H9 (cell line): ENCODE data around the gene RHOU. TPM values are rescaled to one million over a fixed set of nuclear protein-coding genes. Genes with fewer than 3 reads are reported as not detected.

ENCODE experiments used
- DNase-seq: peaks from one replicate; pipeline ENCODE4 v3.0.0-alpha.2; 2017
- H2AFZ ChIP-seq: one replicate; pipeline ENCODE4 v1.6.1; 2013; ENCODE audit warnings: mild to moderate bottlenecking, low read length, control low read depth, moderate library complexity
- H2AK5ac ChIP-seq: 2 replicates; pipeline ENCODE4 v1.6.1; 2013; ENCODE audit warnings: low read length, control low read depth, mixed read lengths; ENCODE audit not compliant: insufficient read length
- H2BK120ac ChIP-seq: one replicate; pipeline ENCODE4 v1.6.1; 2013; ENCODE audit warnings: low read depth, mild to moderate bottlenecking, low read length, control low read depth, inconsistent platforms; ENCODE audit not compliant: poor library complexity, severe bottlenecking
- H2BK12ac ChIP-seq: 2 replicates; pipeline ENCODE4 v1.6.1; 2013; ENCODE audit warnings: low read length, control low read depth, mixed read lengths, low read depth; ENCODE audit not compliant: insufficient read length
- H2BK15ac ChIP-seq: 2 replicates; pipeline ENCODE4 v1.6.1; 2013; ENCODE audit warnings: low read depth, low read length, control low read depth
- H2BK20ac ChIP-seq: one replicate; pipeline ENCODE4 v1.6.1; 2013; ENCODE audit warnings: low read depth, mild to moderate bottlenecking, low read length, control low read depth, inconsistent platforms; ENCODE audit not compliant: poor library complexity, severe bottlenecking
- H2BK5ac ChIP-seq: 2 replicates; pipeline ENCODE4 v1.6.1; 2013; ENCODE audit warnings: low read length, control low read depth, mixed read lengths; ENCODE audit not compliant: insufficient read length
- H3K14ac ChIP-seq: 2 replicates; pipeline ENCODE4 v1.6.1; 2013; ENCODE audit warnings: low read length, control low read depth; ENCODE audit not compliant: insufficient read depth
- H3K18ac ChIP-seq: 2 replicates; pipeline ENCODE4 v1.6.1; 2013; ENCODE audit warnings: low read depth, mild to moderate bottlenecking, mixed read lengths, low read length, control low read depth; ENCODE audit not compliant: insufficient read length
- H3K23ac ChIP-seq: 2 replicates; pipeline ENCODE4 v1.6.1; 2013; ENCODE audit warnings: low read length, control low read depth, mixed read lengths, low read depth; ENCODE audit not compliant: insufficient read length
- H3K23me2 ChIP-seq: 2 replicates; pipeline ENCODE4 v1.6.1; 2013; ENCODE audit warnings: low read depth, mild to moderate bottlenecking, mixed read lengths, low read length, control low read depth; ENCODE audit not compliant: insufficient read length, poor library complexity, severe bottlenecking
- H3K27ac ChIP-seq: 2 replicates; pipeline ENCODE4 v1.5.1; 2013; ENCODE audit warnings: low read length, control low read depth, mixed read lengths, low read depth; ENCODE audit not compliant: insufficient read length
- H3K27me3 ChIP-seq: 2 replicates; pipeline ENCODE4 v1.6.1; 2013; ENCODE audit warnings: low read length, control low read depth, inconsistent platforms; ENCODE audit not compliant: insufficient read depth
- H3K4ac ChIP-seq: 2 replicates; pipeline ENCODE4 v1.6.1; 2013; ENCODE audit warnings: low read depth, mild to moderate bottlenecking, control low read depth, inconsistent platforms, low read length, moderate library complexity
- H3K4me1 ChIP-seq: 2 replicates; pipeline ENCODE4 v1.6.1; 2013; ENCODE audit warnings: low read length, control low read depth, inconsistent platforms; ENCODE audit not compliant: insufficient read depth
- H3K4me2 ChIP-seq: 2 replicates; pipeline ENCODE4 v1.6.1; 2013; ENCODE audit warnings: low read length, control low read depth, mixed read lengths; ENCODE audit not compliant: insufficient read length, insufficient read depth
- H3K56ac ChIP-seq: 2 replicates; pipeline ENCODE4 v1.6.1; 2013; ENCODE audit warnings: low read depth, mild to moderate bottlenecking, mixed read lengths, low read length, control low read depth; ENCODE audit not compliant: insufficient read length
- H3K79me1 ChIP-seq: 2 replicates; pipeline ENCODE4 v1.6.1; 2013; ENCODE audit warnings: low read depth, mild to moderate bottlenecking, moderate library complexity, low read length, control low read depth, inconsistent platforms; ENCODE audit not compliant: insufficient read depth, poor library complexity, severe bottlenecking
- H3K79me2 ChIP-seq: 2 replicates; pipeline ENCODE4 v1.6.1; 2013; ENCODE audit warnings: low read length, control low read depth, inconsistent platforms; ENCODE audit not compliant: insufficient read depth
- H3K9ac ChIP-seq: 2 replicates; pipeline ENCODE4 v1.6.1; 2013; ENCODE audit warnings: low read length, control low read depth, mixed read lengths; ENCODE audit not compliant: insufficient read length; ENCODE audit errors: extremely low read depth
- H3K9me3 ChIP-seq: one replicate; pipeline ENCODE4 v1.6.1; 2013; ENCODE audit warnings: low read depth, low read length, inconsistent platforms; ENCODE audit not compliant: control insufficient read depth
- H3T11ph ChIP-seq: one replicate; pipeline ENCODE4 v1.6.1; 2013; ENCODE audit warnings: mild to moderate bottlenecking, low read length, control low read depth, inconsistent platforms
- H4K20me1 ChIP-seq: one replicate; pipeline ENCODE4 v1.6.1; 2013; ENCODE audit not compliant: control insufficient read depth, insufficient read length, insufficient read depth
- H4K5ac ChIP-seq: 2 replicates; pipeline ENCODE4 v1.6.1; 2013; ENCODE audit warnings: low read depth, mild to moderate bottlenecking, mixed read lengths, low read length, control low read depth; ENCODE audit not compliant: insufficient read length
- H4K8ac ChIP-seq: replicated peaks from 2 replicates; pipeline ENCODE4 v1.6.1; 2013; ENCODE audit warnings: low read length, control low read depth, mixed read lengths, low read depth; ENCODE audit not compliant: insufficient read length
- H4K91ac ChIP-seq: 2 replicates; pipeline ENCODE4 v1.6.1; 2013; ENCODE audit warnings: low read depth, mild to moderate bottlenecking, moderate library complexity, mixed read lengths, low read length, control low read depth; ENCODE audit not compliant: insufficient read length
- H3K27ac Mint-ChIP-seq, 3 experiments: 2 replicates in 2 of 3; 3 replicates in 1 of 3; pipeline ENCODE4 v1.8.0; 2020 to 2021; ENCODE audit warnings: mixed read lengths in 3 of 3, mild to moderate bottlenecking in 1 of 3, moderate library complexity in 1 of 3
- H3K27me3 Mint-ChIP-seq: 2 replicates; pipeline ENCODE4 v1.8.0; 2021; ENCODE audit warnings: low read depth, mild to moderate bottlenecking, moderate library complexity, mixed read lengths
- H3K36me3 Mint-ChIP-seq, 3 experiments: 2 replicates in 2 of 3; 3 replicates in 1 of 3; pipeline ENCODE4 v1.8.0; 2020 to 2021; ENCODE audit warnings: low read depth in 3 of 3, mixed read lengths in 3 of 3; ENCODE audit not compliant: insufficient read depth in 1 of 3
- H3K4me1 Mint-ChIP-seq, 2 experiments: 2 replicates each; pipeline ENCODE4 v1.8.0; 2020; ENCODE audit warnings: mixed read lengths in 2 of 2
- H3K4me3 Mint-ChIP-seq, 2 experiments: 2 replicates in 1 of 2; 3 replicates in 1 of 2; pipeline ENCODE4 v1.8.0; 2020 to 2021; ENCODE audit warnings: mild to moderate bottlenecking in 2 of 2, mixed read lengths in 2 of 2, moderate library complexity in 1 of 2
- H3K9me3 Mint-ChIP-seq, 2 experiments: 2 replicates in 1 of 2; 3 replicates in 1 of 2; pipeline ENCODE4 v1.8.0; 2020; ENCODE audit warnings: mild to moderate bottlenecking in 2 of 2, mixed read lengths in 2 of 2, moderate library complexity in 1 of 2
- WGBS: extraction: QIAGEN DNeasy Blood & Tissue Kit; methylation state at CpG from one replicate; pipeline ENCODE4 v1.1.7; 2013; ENCODE audit warnings: missing lambda C conversion rate, low lambda C conversion rate, mixed read lengths; ENCODE audit not compliant: insufficient read length; ENCODE audit errors: extremely low coverage; 5-methylcytosine and 5-hydroxymethylcytosine counted together
- total RNA-seq: library from RNA; stranded (reverse); gene quantifications from 2 replicates; pipeline ENCODE4 v1.2.1, GENCODE V29; 2021
- TF ChIP-seq, protein P1 (sequence below): fragments of 200-600 bp; sonication (generic); conservative IDR thresholded peaks from 3 replicates; pipeline ENCODE4 v1.8.0; 2021; ENCODE audit warnings: antibody characterized with exemption, mild to moderate bottlenecking

Gene RHOU
- total RNA-seq, 1 experiment from 2014 or later, result 3.9 TPM

DNA sequence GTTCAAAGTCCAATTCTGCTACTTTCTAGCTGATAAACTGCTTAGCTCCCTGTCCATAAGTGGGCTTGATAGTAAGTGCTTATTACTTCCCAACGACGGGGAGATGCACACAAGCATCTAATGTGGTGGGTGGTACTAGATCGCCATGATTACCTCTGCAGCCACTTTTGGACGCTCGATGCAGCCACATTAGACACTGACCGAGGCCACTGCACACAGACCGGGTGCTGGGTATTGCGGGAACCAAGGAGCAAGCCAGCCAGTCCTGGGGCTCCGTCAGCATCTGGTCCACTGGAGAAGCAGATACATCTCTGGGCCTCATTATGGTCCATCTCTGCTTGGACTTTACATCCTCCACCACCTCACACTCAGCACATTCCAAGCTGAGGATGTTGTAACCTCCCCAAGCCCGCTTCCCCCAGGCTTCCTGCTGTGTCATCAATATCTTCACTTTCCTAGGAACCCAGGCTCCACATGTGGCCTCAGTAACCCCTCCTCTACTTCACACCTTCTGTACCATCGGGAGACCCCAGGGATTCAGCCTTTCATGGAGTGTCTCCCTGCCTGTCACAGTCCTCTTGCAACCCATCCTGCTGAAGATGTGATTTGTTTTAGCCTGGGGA is 48.2 kb downstream of the RHOU start:
- no peak overlapping the region for H3K27ac ChIP-seq
- H3K79me1 ChIP-seq, result no peaks in the 10 kb centered on the region
- no peak overlapping the region for H2BK120ac ChIP-seq
- Mint-ChIP-seq H3K27me3 (peaks cover 9% of the 10 kb centered on the region), H3K9me3 (no peaks in the 10 kb centered on the region), H3K36me3 (no peaks in the 10 kb centered on the region; a peak in 1 of 7 replicates), H3K4me3 (no peak overlapping the region), H3K27ac (no peak overlapping the region; a peak in 1 of 7 replicates), H3K4me1 (no peaks in the 10 kb centered on the region)
- no peak overlapping the region for H2AK5ac ChIP-seq
- H2AFZ ChIP-seq, result no peak overlapping the region
- H3K79me2 ChIP-seq, result no peaks in the 10 kb centered on the region
- no peaks in the 10 kb centered on the region for H3K9me3 ChIP-seq
- H3K4me2 ChIP-seq, result no peak overlapping the region
- H3K23ac ChIP-seq, result no peak overlapping the region
- no peak overlapping the region for H4K91ac ChIP-seq
- H2BK5ac ChIP-seq, result no peak overlapping the region
- no peak overlapping the region for H3K14ac ChIP-seq
- no peaks in the 10 kb centered on the region for H3K4me1 ChIP-seq
- no CpG with 5 or more reads among the region's 11 CpGs for WGBS
- H2BK20ac ChIP-seq, result no peak overlapping the region
- no peaks in the 10 kb centered on the region for H3K27me3 ChIP-seq
- no peak overlapping the region for H4K8ac ChIP-seq
- H3T11ph ChIP-seq, result no peak overlapping the region
- no peaks in the 10 kb centered on the region for H4K20me1 ChIP-seq
- H2BK12ac ChIP-seq, result no peak overlapping the region
- TF ChIP-seq, protein P1, sequence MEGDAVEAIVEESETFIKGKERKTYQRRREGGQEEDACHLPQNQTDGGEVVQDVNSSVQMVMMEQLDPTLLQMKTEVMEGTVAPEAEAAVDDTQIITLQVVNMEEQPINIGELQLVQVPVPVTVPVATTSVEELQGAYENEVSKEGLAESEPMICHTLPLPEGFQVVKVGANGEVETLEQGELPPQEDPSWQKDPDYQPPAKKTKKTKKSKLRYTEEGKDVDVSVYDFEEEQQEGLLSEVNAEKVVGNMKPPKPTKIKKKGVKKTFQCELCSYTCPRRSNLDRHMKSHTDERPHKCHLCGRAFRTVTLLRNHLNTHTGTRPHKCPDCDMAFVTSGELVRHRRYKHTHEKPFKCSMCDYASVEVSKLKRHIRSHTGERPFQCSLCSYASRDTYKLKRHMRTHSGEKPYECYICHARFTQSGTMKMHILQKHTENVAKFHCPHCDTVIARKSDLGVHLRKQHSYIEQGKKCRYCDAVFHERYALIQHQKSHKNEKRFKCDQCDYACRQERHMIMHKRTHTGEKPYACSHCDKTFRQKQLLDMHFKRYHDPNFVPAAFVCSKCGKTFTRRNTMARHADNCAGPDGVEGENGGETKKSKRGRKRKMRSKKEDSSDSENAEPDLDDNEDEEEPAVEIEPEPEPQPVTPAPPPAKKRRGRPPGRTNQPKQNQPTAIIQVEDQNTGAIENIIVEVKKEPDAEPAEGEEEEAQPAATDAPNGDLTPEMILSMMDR, result no peak
- no peak overlapping the region for H3K56ac ChIP-seq
- H3K9ac ChIP-seq, result no peak overlapping the region
- no peaks in the 10 kb centered on the region for H3K23me2 ChIP-seq
- no peak overlapping the region for H3K18ac ChIP-seq
- no peak for DNase-seq
- H3K4ac ChIP-seq, result no peak overlapping the region
- no peak overlapping the region for H4K5ac ChIP-seq
- no peak overlapping the region for H2BK15ac ChIP-seq
